Measurements from ENCODE around the gene CFAP299.
"Not testable (repeated sequence)": the region's sequence is repeated elsewhere in the genome, so short reads cannot be mapped to it uniquely, and the experiment has no call there.

The CFAP299 gene

GRCh38 chr4:80335554-80336358, at the start of gene CFAP299:
TSS of gene CFAP299 (plus strand) at chr4:80335730.
- TF ChIP-seq CTCF (IDR thresholded peaks at IDR 0.05; ENCODE audit: borderline replicate concordance, insufficient read depth, low read depth, low read length), result peak; percentile 25; the same call in 1 of the 2 replicates
- peak within 1 kb of the TSS; percentile 40 for H3K4me3 ChIP-seq (ENCODE audit: low read depth, low read length)

GRCh38 chr4:80286451-80286850, 49.1 kb upstream of the CFAP299 start:
- no peak for TF ChIP-seq CTCF (IDR thresholded peaks at IDR 0.05; ENCODE audit: borderline replicate concordance, insufficient read depth, low read depth, low read length)
- H3K4me3 ChIP-seq (ENCODE audit: low read depth, low read length), result no peak overlapping the region

- not testable (repeated sequence) for H3K4me3 ChIP-seq (ENCODE audit: low read depth, low read length)
Measured at GRCh38 chr4:80290665-80291064, 44.9 kb upstream of the CFAP299 start.

- no peak overlapping the region for H3K4me3 ChIP-seq (ENCODE audit: low read depth, low read length)
- no peak for TF ChIP-seq CTCF (IDR thresholded peaks at IDR 0.05; ENCODE audit: borderline replicate concordance, insufficient read depth, low read depth, low read length)
Measured at GRCh38 chr4:80294206-80294605, 41.3 kb upstream of the CFAP299 start.

GRCh38 chr4:80295336-80295735, 40.2 kb upstream of the CFAP299 start:
- H3K4me3 ChIP-seq (ENCODE audit: low read depth, low read length), result no peak overlapping the region
- TF ChIP-seq CTCF (IDR thresholded peaks at IDR 0.05; ENCODE audit: borderline replicate concordance, insufficient read depth, low read depth, low read length), result no peak

- H3K4me3 ChIP-seq (ENCODE audit: low read depth, low read length), result no peak overlapping the region
- no peak for TF ChIP-seq CTCF (IDR thresholded peaks at IDR 0.05; ENCODE audit: borderline replicate concordance, insufficient read depth, low read depth, low read length)
Measured at GRCh38 chr4:80295826-80296225, 39.7 kb upstream of the CFAP299 start.

GRCh38 chr4:80301884-80302283, 33.6 kb upstream of the CFAP299 start:
- TF ChIP-seq CTCF (IDR thresholded peaks at IDR 0.05; ENCODE audit: borderline replicate concordance, insufficient read depth, low read depth, low read length), result no peak
- no peak overlapping the region for H3K4me3 ChIP-seq (ENCODE audit: low read depth, low read length)
